ENCODE measurements around the gene PEX5L.

DNA sequence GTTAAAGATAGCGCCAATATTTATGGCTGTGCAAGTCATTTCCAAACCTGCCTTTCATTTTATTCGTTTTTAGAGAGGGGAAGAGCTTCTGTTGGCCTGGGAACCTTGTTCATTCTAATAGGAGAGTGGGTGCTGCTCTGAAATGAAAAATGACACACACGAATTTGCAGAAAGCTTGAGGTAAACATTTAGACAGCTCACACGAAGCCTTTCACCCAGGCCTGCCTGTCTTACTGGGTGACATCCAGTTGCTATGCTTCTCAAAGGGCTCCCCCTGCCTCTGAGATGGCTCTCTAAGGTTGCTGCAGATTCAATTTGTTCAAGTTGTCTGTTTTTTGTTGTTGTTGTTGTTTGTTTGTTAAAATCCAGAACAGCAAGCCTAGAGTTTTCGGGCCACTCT is 18.2 kb downstream of the PEX5L start:
- TF ChIP-seq, protein P1, sequence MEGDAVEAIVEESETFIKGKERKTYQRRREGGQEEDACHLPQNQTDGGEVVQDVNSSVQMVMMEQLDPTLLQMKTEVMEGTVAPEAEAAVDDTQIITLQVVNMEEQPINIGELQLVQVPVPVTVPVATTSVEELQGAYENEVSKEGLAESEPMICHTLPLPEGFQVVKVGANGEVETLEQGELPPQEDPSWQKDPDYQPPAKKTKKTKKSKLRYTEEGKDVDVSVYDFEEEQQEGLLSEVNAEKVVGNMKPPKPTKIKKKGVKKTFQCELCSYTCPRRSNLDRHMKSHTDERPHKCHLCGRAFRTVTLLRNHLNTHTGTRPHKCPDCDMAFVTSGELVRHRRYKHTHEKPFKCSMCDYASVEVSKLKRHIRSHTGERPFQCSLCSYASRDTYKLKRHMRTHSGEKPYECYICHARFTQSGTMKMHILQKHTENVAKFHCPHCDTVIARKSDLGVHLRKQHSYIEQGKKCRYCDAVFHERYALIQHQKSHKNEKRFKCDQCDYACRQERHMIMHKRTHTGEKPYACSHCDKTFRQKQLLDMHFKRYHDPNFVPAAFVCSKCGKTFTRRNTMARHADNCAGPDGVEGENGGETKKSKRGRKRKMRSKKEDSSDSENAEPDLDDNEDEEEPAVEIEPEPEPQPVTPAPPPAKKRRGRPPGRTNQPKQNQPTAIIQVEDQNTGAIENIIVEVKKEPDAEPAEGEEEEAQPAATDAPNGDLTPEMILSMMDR (IDR thresholded peaks at IDR 0.05), result no peak
- TF ChIP-seq ZFX (IDR thresholded peaks at IDR 0.05; ENCODE audit: borderline replicate concordance), result no peak

Measured in 22Rv1 (cell line).